Trophoblast cell (in vitro differentiated cells and primary cell): ENCODE measurements around the gene TF.

Experiments
- DNase-seq, 2 donors: peaks; one replicate each; pipeline ENCODE4 v3.0.0-alpha.2; 2016
- H2AFZ ChIP-seq: 2 replicates; pipeline ENCODE4 v1.6.1; 2013; ENCODE audit warnings: low read length, moderate library complexity, mild to moderate bottlenecking; ENCODE audit not compliant: insufficient read depth, poor library complexity
- H2AK5ac ChIP-seq: 2 replicates; pipeline ENCODE4 v1.6.1; 2013; ENCODE audit warnings: mild to moderate bottlenecking, low read length
- H2BK120ac ChIP-seq: 2 replicates; pipeline ENCODE4 v1.6.1; 2013; ENCODE audit warnings: low read length, mild to moderate bottlenecking, moderate library complexity; ENCODE audit not compliant: insufficient read depth, poor library complexity
- H2BK12ac ChIP-seq: 2 replicates; pipeline ENCODE4 v1.6.1; 2013; ENCODE audit warnings: mild to moderate bottlenecking, low read length, moderate library complexity
- H2BK5ac ChIP-seq: 2 replicates; pipeline ENCODE4 v1.6.1; 2013; ENCODE audit warnings: low read length, low read depth, moderate library complexity, mild to moderate bottlenecking; ENCODE audit not compliant: poor library complexity
- H3K14ac ChIP-seq: 2 replicates; pipeline ENCODE4 v1.6.1; 2013; ENCODE audit warnings: mild to moderate bottlenecking, low read length
- H3K18ac ChIP-seq: 2 replicates; pipeline ENCODE4 v1.6.1; 2013; ENCODE audit warnings: mild to moderate bottlenecking, low read length
- H3K23ac ChIP-seq: 2 replicates; pipeline ENCODE4 v1.6.1; 2013; ENCODE audit warnings: low read length
- H3K27ac ChIP-seq: 2 replicates; pipeline ENCODE4 v1.5.1; 2013; ENCODE audit warnings: low read depth, mild to moderate bottlenecking, inconsistent platforms, low read length, moderate library complexity
- H3K27me3 ChIP-seq: 2 replicates; pipeline ENCODE4 v1.6.1; 2013; ENCODE audit warnings: inconsistent platforms, mild to moderate bottlenecking, low read length, moderate library complexity; ENCODE audit not compliant: insufficient read depth
- H3K36me3 ChIP-seq, 2 experiments: 1 replicate in 1 of 2; 2 replicates in 1 of 2; pipeline ENCODE4 v1.6.1; 2013; ENCODE audit warnings: low read length in 2 of 2, mild to moderate bottlenecking in 2 of 2, moderate library complexity in 1 of 2; ENCODE audit not compliant: insufficient read depth in 2 of 2, control insufficient read depth in 1 of 2
- H3K4ac ChIP-seq: 2 replicates; pipeline ENCODE4 v1.6.1; 2013; ENCODE audit warnings: low read depth, mild to moderate bottlenecking, low read length, moderate library complexity
- H3K4me1 ChIP-seq, 2 experiments: 1 replicate in 1 of 2; 2 replicates in 1 of 2; pipeline ENCODE4 v1.6.1; 2013; ENCODE audit warnings: low read length in 2 of 2, mild to moderate bottlenecking in 2 of 2, moderate library complexity in 1 of 2; ENCODE audit not compliant: insufficient read depth in 2 of 2, control insufficient read depth in 1 of 2
- H3K4me2 ChIP-seq: 2 replicates; pipeline ENCODE4 v1.6.1; 2013; ENCODE audit warnings: inconsistent platforms, mild to moderate bottlenecking, low read length, moderate library complexity
- H3K4me3 ChIP-seq: 2 replicates; pipeline ENCODE4 v1.5.1; 2013; ENCODE audit warnings: mild to moderate bottlenecking, low read depth, low read length, inconsistent platforms
- H3K79me1 ChIP-seq: one replicate; pipeline ENCODE4 v1.6.1; 2013; ENCODE audit warnings: low read length
- H3K79me2 ChIP-seq: 2 replicates; pipeline ENCODE4 v1.6.1; 2013; ENCODE audit warnings: low read length, mild to moderate bottlenecking; ENCODE audit not compliant: control insufficient read depth, insufficient read depth, poor library complexity
- H3K9ac ChIP-seq: 2 replicates; pipeline ENCODE4 v1.6.1; 2013; ENCODE audit warnings: mild to moderate bottlenecking, low read length
- H3K9me3 ChIP-seq: 2 replicates; pipeline ENCODE4 v1.6.1; 2013; ENCODE audit warnings: low read depth, mild to moderate bottlenecking, control low read depth, inconsistent platforms, low read length; ENCODE audit not compliant: insufficient read depth
- H4K12ac ChIP-seq: 2 replicates; pipeline ENCODE4 v1.6.1; 2013; ENCODE audit warnings: low read depth, mild to moderate bottlenecking, low read length, moderate library complexity
- H4K8ac ChIP-seq: 2 replicates; pipeline ENCODE4 v1.6.1; 2013; ENCODE audit warnings: low read depth, mild to moderate bottlenecking, low read length, moderate library complexity
- H4K91ac ChIP-seq: one replicate; pipeline ENCODE4 v1.6.1; 2013; ENCODE audit warnings: low read depth, mild to moderate bottlenecking, low read length, moderate library complexity
- WGBS: extraction: QIAGEN DNeasy Blood & Tissue Kit; methylation state at CpG from one replicate; pipeline ENCODE4 v1.1.7; 2013; ENCODE audit warnings: missing lambda C conversion rate; ENCODE audit not compliant: insufficient read length, insufficient coverage; ENCODE audit errors: extremely low coverage; 5-methylcytosine and 5-hydroxymethylcytosine counted together

Gene TF

DNA sequence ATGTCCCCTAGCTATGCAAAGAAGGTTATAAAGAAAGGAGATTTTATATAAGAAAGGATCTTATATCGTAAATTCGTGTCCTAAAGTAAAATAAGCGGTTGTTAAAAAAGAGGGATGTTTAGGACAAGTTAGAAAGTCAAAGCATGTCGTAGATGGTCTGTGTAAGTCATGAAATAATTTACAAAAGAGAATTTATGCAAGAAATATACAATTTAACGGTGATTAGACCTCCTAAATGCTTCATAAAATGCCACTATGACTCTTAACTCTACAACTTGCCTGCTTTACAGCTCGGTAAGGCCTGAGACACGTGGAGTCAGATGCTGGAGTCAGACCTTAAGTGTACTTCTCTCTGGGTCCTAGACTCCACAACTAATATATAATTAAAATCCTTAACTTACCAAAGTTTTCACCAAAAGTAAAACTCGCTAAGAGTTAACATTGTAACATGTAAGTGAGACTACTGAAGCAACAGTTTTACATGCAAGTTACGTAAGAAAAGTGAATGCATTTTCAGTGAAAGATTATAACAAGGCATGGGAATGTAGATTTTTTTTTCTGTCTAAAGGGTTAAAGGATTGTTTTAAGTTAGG lies 46.1 kb downstream of the TF start:
- H4K12ac ChIP-seq: no peak overlapping the region
- H3K14ac ChIP-seq: no peak overlapping the region
- H3K4me1 ChIP-seq: no peaks in the 10 kb centered on the region
- no peaks in the 10 kb centered on the region for H3K79me1 ChIP-seq
- WGBS: 100% methylated on average over 1 of the region's 9 CpGs
- no peak overlapping the region for H4K91ac ChIP-seq
- H3K4ac ChIP-seq: no peak overlapping the region
- no peak overlapping the region for H3K9ac ChIP-seq
- H3K79me2 ChIP-seq: no peaks in the 10 kb centered on the region
- peaks cover 5% of the 10 kb centered on the region for H3K9me3 ChIP-seq
- H3K4me3 ChIP-seq: no peak overlapping the region
- no peak overlapping the region for H4K8ac ChIP-seq
- H3K23ac ChIP-seq: no peak overlapping the region
- H2BK12ac ChIP-seq: no peak overlapping the region
- no peak overlapping the region for H2BK120ac ChIP-seq
- H2AFZ ChIP-seq: no peak overlapping the region
- DNase-seq: peak in 1 of 2 donors; percentile 5
- no peak overlapping the region for H2AK5ac ChIP-seq
- no peaks in the 10 kb centered on the region for H3K36me3 ChIP-seq
- H3K27ac ChIP-seq: no peak overlapping the region
- no peak overlapping the region for H3K18ac ChIP-seq
- H3K27me3 ChIP-seq: no peaks in the 10 kb centered on the region
- no peak overlapping the region for H2BK5ac ChIP-seq
- H3K4me2 ChIP-seq: no peak overlapping the region

DNA sequence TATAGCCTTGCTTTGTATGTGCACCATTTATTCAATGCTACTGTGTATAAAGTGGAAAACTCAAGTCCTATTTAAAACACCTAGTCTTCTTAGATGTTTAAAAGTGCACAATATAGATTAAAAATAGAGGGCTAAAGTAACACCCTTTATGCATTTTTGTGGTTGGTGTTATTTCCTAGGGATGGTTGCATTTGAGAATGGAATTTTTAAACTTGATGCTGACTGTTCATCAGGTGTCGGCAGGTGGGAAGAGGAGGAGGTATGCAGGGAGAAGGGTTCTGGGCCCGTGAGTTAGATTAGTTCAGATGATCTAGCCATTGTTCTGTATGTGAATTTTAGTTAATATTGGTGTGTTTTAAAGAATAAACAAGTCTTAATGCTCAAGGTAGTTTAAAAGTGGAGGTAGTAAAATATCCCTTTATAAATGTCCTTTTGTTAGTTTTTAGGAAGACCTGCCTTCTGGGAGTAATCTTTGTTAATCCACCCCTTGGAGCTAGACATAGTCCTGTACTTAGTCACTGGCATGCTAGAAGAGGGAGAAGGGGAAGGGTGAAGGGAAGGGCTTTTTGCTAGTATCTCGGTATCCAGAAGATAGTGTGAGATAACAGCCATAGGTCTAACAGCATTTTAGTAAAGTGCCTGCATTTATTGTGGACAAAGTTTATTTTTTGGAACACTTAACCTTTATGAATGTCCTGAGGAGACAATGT lies 51.4 kb downstream of the TF start:
- no peaks in the 10 kb centered on the region for H3K27me3 ChIP-seq
- no peak overlapping the region for H2AFZ ChIP-seq
- no peak overlapping the region for H4K8ac ChIP-seq
- no peak overlapping the region for H2AK5ac ChIP-seq
- no peak overlapping the region for H3K23ac ChIP-seq
- no peaks in the 10 kb centered on the region for H3K36me3 ChIP-seq
- H3K4ac ChIP-seq: no peak overlapping the region
- H3K14ac ChIP-seq: no peak overlapping the region
- H3K27ac ChIP-seq: no peak overlapping the region
- no peaks in the 10 kb centered on the region for H3K79me1 ChIP-seq
- H3K4me1 ChIP-seq: no peaks in the 10 kb centered on the region
- no peak overlapping the region for H3K4me2 ChIP-seq
- DNase-seq: peak; percentile 44 to 81
- no peak overlapping the region for H3K9ac ChIP-seq
- no peak overlapping the region for H2BK12ac ChIP-seq
- H4K12ac ChIP-seq: no peak overlapping the region
- WGBS: no CpG with 5 or more reads among the region's 3 CpGs
- no peaks in the 10 kb centered on the region for H3K79me2 ChIP-seq
- H3K18ac ChIP-seq: no peak overlapping the region
- no peak overlapping the region for H2BK5ac ChIP-seq
- H3K9me3 ChIP-seq: peaks cover 2% of the 10 kb centered on the region
- H3K4me3 ChIP-seq: no peak overlapping the region
- H2BK120ac ChIP-seq: no peak overlapping the region
- no peak overlapping the region for H4K91ac ChIP-seq

DNA sequence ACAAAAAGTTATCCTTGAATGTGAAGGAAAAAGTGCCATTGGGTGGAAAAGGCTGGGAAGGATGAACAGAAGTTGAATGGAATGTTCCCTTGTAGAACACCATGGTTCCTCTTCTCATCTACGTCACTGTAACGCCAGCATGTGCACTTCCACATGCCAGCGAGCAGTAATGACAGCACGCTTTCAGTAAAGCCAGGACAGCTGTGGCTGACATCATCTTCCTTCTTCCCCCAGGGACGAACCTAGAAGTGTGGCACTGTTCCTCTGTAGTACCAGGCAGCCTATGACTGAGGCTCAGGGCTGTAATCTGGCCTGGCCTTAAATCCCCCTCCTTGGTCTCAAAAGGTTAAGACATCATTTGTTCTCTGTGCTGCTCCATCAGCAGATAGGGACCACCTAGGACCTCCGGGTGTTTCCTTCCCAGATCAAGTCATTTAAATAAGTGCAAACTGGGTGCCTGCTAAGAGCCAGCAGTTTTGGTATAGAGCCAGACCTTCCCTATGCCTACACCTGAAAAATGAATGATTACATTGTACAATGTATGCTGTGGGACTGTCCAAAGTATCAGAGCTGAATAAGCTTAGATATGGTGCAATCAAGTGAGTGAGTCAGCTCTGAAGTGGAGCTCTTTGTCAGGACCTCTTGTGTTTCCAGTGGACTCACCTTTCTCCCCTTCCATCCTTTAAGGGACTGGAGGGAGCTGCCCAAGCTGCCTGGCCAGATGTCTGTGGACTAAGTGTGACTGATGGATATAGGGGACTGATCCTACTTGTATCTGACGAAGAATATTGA lies 53.8 kb downstream of the TF start:
- H3K4me1 ChIP-seq: peaks cover 0 to under 1% of the 10 kb centered on the region in 2 experiments
- no peak overlapping the region for H3K9ac ChIP-seq
- no peak overlapping the region for H3K14ac ChIP-seq
- no peak overlapping the region for H3K4ac ChIP-seq
- no peak overlapping the region for H2BK120ac ChIP-seq
- no peak overlapping the region for H2BK12ac ChIP-seq
- WGBS: no CpG with 5 or more reads among the region's 7 CpGs
- H3K18ac ChIP-seq: no peak overlapping the region
- no peaks in the 10 kb centered on the region for H3K79me2 ChIP-seq
- no peaks in the 10 kb centered on the region for H3K36me3 ChIP-seq
- H3K9me3 ChIP-seq: peaks cover 2% of the 10 kb centered on the region
- no peaks in the 10 kb centered on the region for H3K79me1 ChIP-seq
- H3K4me3 ChIP-seq: no peak overlapping the region
- H4K8ac ChIP-seq: no peak overlapping the region
- H2AK5ac ChIP-seq: no peak overlapping the region
- H3K27me3 ChIP-seq: no peaks in the 10 kb centered on the region
- no peak overlapping the region for H2AFZ ChIP-seq
- H4K12ac ChIP-seq: no peak overlapping the region
- H3K4me2 ChIP-seq: no peak overlapping the region
- H3K23ac ChIP-seq: peak overlapping the region; percentile 3
- no peak overlapping the region for H3K27ac ChIP-seq
- H4K91ac ChIP-seq: no peak overlapping the region
- peak; percentile 69 to 86 for DNase-seq
- no peak overlapping the region for H2BK5ac ChIP-seq

DNA sequence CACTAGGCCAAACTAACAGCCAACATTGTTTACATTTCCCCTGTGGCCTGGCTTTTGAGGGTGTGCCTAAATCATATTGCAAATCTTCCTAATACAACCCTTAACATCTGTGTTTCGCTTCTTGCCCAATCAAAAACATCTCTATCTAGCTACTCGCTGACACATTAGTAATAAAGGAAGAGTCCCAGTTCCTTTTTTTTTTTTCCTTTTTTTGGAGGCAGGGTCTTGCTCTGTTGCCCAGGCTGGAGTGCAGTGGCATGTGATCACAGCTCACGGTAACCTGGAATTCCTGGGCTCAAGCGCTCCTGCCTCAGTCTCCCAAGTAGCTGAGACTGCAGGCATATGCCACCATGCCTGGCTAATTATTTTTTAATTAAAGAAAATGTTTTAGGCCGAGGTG lies 57.3 kb downstream of the TF start:
- H3K9ac ChIP-seq: no peak overlapping the region
- H2AK5ac ChIP-seq: no peak overlapping the region
- H3K36me3 ChIP-seq: peaks cover 0 to under 1% of the 10 kb centered on the region in 2 experiments
- H3K27me3 ChIP-seq: no peaks in the 10 kb centered on the region
- no peak overlapping the region for H2AFZ ChIP-seq
- no peaks in the 10 kb centered on the region for H3K79me1 ChIP-seq
- no peak overlapping the region for H3K4me3 ChIP-seq
- peaks cover 4% of the 10 kb centered on the region for H3K79me2 ChIP-seq
- no peak overlapping the region for H3K27ac ChIP-seq
- no peak for DNase-seq
- H3K4me2 ChIP-seq: no peak overlapping the region
- peaks cover 0 to 4% of the 10 kb centered on the region in 2 experiments for H3K4me1 ChIP-seq
- H4K8ac ChIP-seq: no peak overlapping the region
- no peak overlapping the region for H3K23ac ChIP-seq
- H3K4ac ChIP-seq: no peak overlapping the region
- no CpG with 5 or more reads among the region's 5 CpGs for WGBS
- no peak overlapping the region for H3K14ac ChIP-seq
- no peak overlapping the region for H3K18ac ChIP-seq
- no peaks in the 10 kb centered on the region for H3K9me3 ChIP-seq
- H2BK12ac ChIP-seq: no peak overlapping the region
- no peak overlapping the region for H2BK5ac ChIP-seq
- H2BK120ac ChIP-seq: no peak overlapping the region
- H4K91ac ChIP-seq: no peak overlapping the region
- H4K12ac ChIP-seq: no peak overlapping the region
